H9 (cell line): ENCODE results near the gene HSD17B3. TPM values are rescaled to one million over a fixed set of nuclear protein-coding genes. Genes with fewer than 3 reads are reported as not detected.

ENCODE experiments used
- DNase-seq: peaks from one replicate; pipeline ENCODE4 v3.0.0-alpha.2; 2017
- H2AFZ ChIP-seq: one replicate; pipeline ENCODE4 v1.6.1; 2013; ENCODE audit warnings: mild to moderate bottlenecking, low read length, control low read depth, moderate library complexity
- H2AK5ac ChIP-seq: 2 replicates; pipeline ENCODE4 v1.6.1; 2013; ENCODE audit warnings: low read length, control low read depth, mixed read lengths; ENCODE audit not compliant: insufficient read length
- H2BK120ac ChIP-seq: one replicate; pipeline ENCODE4 v1.6.1; 2013; ENCODE audit warnings: low read depth, mild to moderate bottlenecking, low read length, control low read depth, inconsistent platforms; ENCODE audit not compliant: poor library complexity, severe bottlenecking
- H2BK12ac ChIP-seq: 2 replicates; pipeline ENCODE4 v1.6.1; 2013; ENCODE audit warnings: low read length, control low read depth, mixed read lengths, low read depth; ENCODE audit not compliant: insufficient read length
- H2BK15ac ChIP-seq: 2 replicates; pipeline ENCODE4 v1.6.1; 2013; ENCODE audit warnings: low read depth, low read length, control low read depth
- H2BK20ac ChIP-seq: one replicate; pipeline ENCODE4 v1.6.1; 2013; ENCODE audit warnings: low read depth, mild to moderate bottlenecking, low read length, control low read depth, inconsistent platforms; ENCODE audit not compliant: poor library complexity, severe bottlenecking
- H2BK5ac ChIP-seq: 2 replicates; pipeline ENCODE4 v1.6.1; 2013; ENCODE audit warnings: low read length, control low read depth, mixed read lengths; ENCODE audit not compliant: insufficient read length
- H3K14ac ChIP-seq: 2 replicates; pipeline ENCODE4 v1.6.1; 2013; ENCODE audit warnings: low read length, control low read depth; ENCODE audit not compliant: insufficient read depth
- H3K18ac ChIP-seq: 2 replicates; pipeline ENCODE4 v1.6.1; 2013; ENCODE audit warnings: low read depth, mild to moderate bottlenecking, mixed read lengths, low read length, control low read depth; ENCODE audit not compliant: insufficient read length
- H3K23ac ChIP-seq: 2 replicates; pipeline ENCODE4 v1.6.1; 2013; ENCODE audit warnings: low read length, control low read depth, mixed read lengths, low read depth; ENCODE audit not compliant: insufficient read length
- H3K23me2 ChIP-seq: 2 replicates; pipeline ENCODE4 v1.6.1; 2013; ENCODE audit warnings: low read depth, mild to moderate bottlenecking, mixed read lengths, low read length, control low read depth; ENCODE audit not compliant: insufficient read length, poor library complexity, severe bottlenecking
- H3K27ac ChIP-seq: 2 replicates; pipeline ENCODE4 v1.5.1; 2013; ENCODE audit warnings: low read length, control low read depth, mixed read lengths, low read depth; ENCODE audit not compliant: insufficient read length
- H3K27me3 ChIP-seq: 2 replicates; pipeline ENCODE4 v1.6.1; 2013; ENCODE audit warnings: low read length, control low read depth, inconsistent platforms; ENCODE audit not compliant: insufficient read depth
- H3K4ac ChIP-seq: 2 replicates; pipeline ENCODE4 v1.6.1; 2013; ENCODE audit warnings: low read depth, mild to moderate bottlenecking, control low read depth, inconsistent platforms, low read length, moderate library complexity
- H3K4me1 ChIP-seq: 2 replicates; pipeline ENCODE4 v1.6.1; 2013; ENCODE audit warnings: low read length, control low read depth, inconsistent platforms; ENCODE audit not compliant: insufficient read depth
- H3K4me2 ChIP-seq: 2 replicates; pipeline ENCODE4 v1.6.1; 2013; ENCODE audit warnings: low read length, control low read depth, mixed read lengths; ENCODE audit not compliant: insufficient read length, insufficient read depth
- H3K56ac ChIP-seq: 2 replicates; pipeline ENCODE4 v1.6.1; 2013; ENCODE audit warnings: low read depth, mild to moderate bottlenecking, mixed read lengths, low read length, control low read depth; ENCODE audit not compliant: insufficient read length
- H3K79me1 ChIP-seq: 2 replicates; pipeline ENCODE4 v1.6.1; 2013; ENCODE audit warnings: low read depth, mild to moderate bottlenecking, moderate library complexity, low read length, control low read depth, inconsistent platforms; ENCODE audit not compliant: insufficient read depth, poor library complexity, severe bottlenecking
- H3K79me2 ChIP-seq: 2 replicates; pipeline ENCODE4 v1.6.1; 2013; ENCODE audit warnings: low read length, control low read depth, inconsistent platforms; ENCODE audit not compliant: insufficient read depth
- H3K9ac ChIP-seq: 2 replicates; pipeline ENCODE4 v1.6.1; 2013; ENCODE audit warnings: low read length, control low read depth, mixed read lengths; ENCODE audit not compliant: insufficient read length; ENCODE audit errors: extremely low read depth
- H3K9me3 ChIP-seq: one replicate; pipeline ENCODE4 v1.6.1; 2013; ENCODE audit warnings: low read depth, low read length, inconsistent platforms; ENCODE audit not compliant: control insufficient read depth
- H3T11ph ChIP-seq: one replicate; pipeline ENCODE4 v1.6.1; 2013; ENCODE audit warnings: mild to moderate bottlenecking, low read length, control low read depth, inconsistent platforms
- H4K20me1 ChIP-seq: one replicate; pipeline ENCODE4 v1.6.1; 2013; ENCODE audit not compliant: control insufficient read depth, insufficient read length, insufficient read depth
- H4K5ac ChIP-seq: 2 replicates; pipeline ENCODE4 v1.6.1; 2013; ENCODE audit warnings: low read depth, mild to moderate bottlenecking, mixed read lengths, low read length, control low read depth; ENCODE audit not compliant: insufficient read length
- H4K8ac ChIP-seq: replicated peaks from 2 replicates; pipeline ENCODE4 v1.6.1; 2013; ENCODE audit warnings: low read length, control low read depth, mixed read lengths, low read depth; ENCODE audit not compliant: insufficient read length
- H4K91ac ChIP-seq: 2 replicates; pipeline ENCODE4 v1.6.1; 2013; ENCODE audit warnings: low read depth, mild to moderate bottlenecking, moderate library complexity, mixed read lengths, low read length, control low read depth; ENCODE audit not compliant: insufficient read length
- H3K27ac Mint-ChIP-seq, 3 experiments: 2 replicates in 2 of 3; 3 replicates in 1 of 3; pipeline ENCODE4 v1.8.0; 2020 to 2021; ENCODE audit warnings: mixed read lengths in 3 of 3, mild to moderate bottlenecking in 1 of 3, moderate library complexity in 1 of 3
- H3K27me3 Mint-ChIP-seq: 2 replicates; pipeline ENCODE4 v1.8.0; 2021; ENCODE audit warnings: low read depth, mild to moderate bottlenecking, moderate library complexity, mixed read lengths
- H3K36me3 Mint-ChIP-seq, 3 experiments: 2 replicates in 2 of 3; 3 replicates in 1 of 3; pipeline ENCODE4 v1.8.0; 2020 to 2021; ENCODE audit warnings: low read depth in 3 of 3, mixed read lengths in 3 of 3; ENCODE audit not compliant: insufficient read depth in 1 of 3
- H3K4me1 Mint-ChIP-seq, 2 experiments: 2 replicates each; pipeline ENCODE4 v1.8.0; 2020; ENCODE audit warnings: mixed read lengths in 2 of 2
- H3K4me3 Mint-ChIP-seq, 2 experiments: 2 replicates in 1 of 2; 3 replicates in 1 of 2; pipeline ENCODE4 v1.8.0; 2020 to 2021; ENCODE audit warnings: mild to moderate bottlenecking in 2 of 2, mixed read lengths in 2 of 2, moderate library complexity in 1 of 2
- H3K9me3 Mint-ChIP-seq, 2 experiments: 2 replicates in 1 of 2; 3 replicates in 1 of 2; pipeline ENCODE4 v1.8.0; 2020; ENCODE audit warnings: mild to moderate bottlenecking in 2 of 2, mixed read lengths in 2 of 2, moderate library complexity in 1 of 2
- CTCF ChIP-seq: fragments of 200-600 bp; sonication (generic); conservative IDR thresholded peaks from 3 replicates; pipeline ENCODE4 v1.8.0; 2021; ENCODE audit warnings: antibody characterized with exemption, mild to moderate bottlenecking
- whole genome bisulfite sequencing: extraction: QIAGEN DNeasy Blood & Tissue Kit; methylation state at CpG from one replicate; pipeline ENCODE4 v1.1.7; 2013; ENCODE audit warnings: missing lambda C conversion rate, low lambda C conversion rate, mixed read lengths; ENCODE audit not compliant: insufficient read length; ENCODE audit errors: extremely low coverage; 5-methylcytosine and 5-hydroxymethylcytosine counted together
- total RNA-seq: library from RNA; stranded (reverse); gene quantifications from 2 replicates; pipeline ENCODE4 v1.2.1, GENCODE V29; 2021

Gene HSD17B3
- total RNA-seq, 1 experiment from 2014 or later = not detected

- DNase-seq = peak; percentile 78
These were observed 115.4 kb downstream of the HSD17B3 start for GRCh38 chr9:96186591-96187011.

More at GRCh38 chr9:96186591-96187011, 115.4 kb downstream of the HSD17B3 start:
- H2BK15ac ChIP-seq = no peak overlapping the region
- H3K9ac ChIP-seq = no peak overlapping the region
- peak overlapping the region; percentile 2 for H3K4me2 ChIP-seq
- peak overlapping the region in 1 of 2 experiments; percentile 3; a peak in 1 of 5 replicates for H3K4me3 Mint-ChIP-seq
- no peak overlapping the region for H3K23ac ChIP-seq
- H2AFZ ChIP-seq = no peak overlapping the region
- no peak overlapping the region for H3K14ac ChIP-seq
- H3K4me1 ChIP-seq = peaks cover 4% of the 10 kb centered on the region; the same call in 1 of the 2 replicates
- WGBS = no CpG with 5 or more reads among the region's 18 CpGs
- H4K5ac ChIP-seq = no peak overlapping the region
- H2AK5ac ChIP-seq = no peak overlapping the region
- no peak overlapping the region for H2BK5ac ChIP-seq
- no peaks in the 10 kb centered on the region for H3K9me3 ChIP-seq
- H3K56ac ChIP-seq = no peak overlapping the region
- no peak overlapping the region for H4K91ac ChIP-seq
- no peak overlapping the region for H3K4ac ChIP-seq
- H3K27me3 Mint-ChIP-seq = peaks cover 34% of the 10 kb centered on the region
- peaks cover 29 to 31% of the 10 kb centered on the region in 2 experiments for H3K9me3 Mint-ChIP-seq
- no peak overlapping the region for H2BK120ac ChIP-seq
- H4K20me1 ChIP-seq = no peaks in the 10 kb centered on the region
- no peaks in the 10 kb centered on the region for H3K23me2 ChIP-seq
- no peak overlapping the region for H2BK20ac ChIP-seq
- H3K27ac ChIP-seq = no peak overlapping the region
- peaks cover 6 to 27% (median 6%) of the 10 kb centered on the region in 3 experiments; a peak in 6 of 7 replicates for H3K36me3 Mint-ChIP-seq
- no peak overlapping the region for H3T11ph ChIP-seq
- no peak for TF ChIP-seq CTCF
- peak overlapping the region in 2 of 3 experiments; percentile 52 to 55; a peak in 3 of 7 replicates for H3K27ac Mint-ChIP-seq
- H3K18ac ChIP-seq = no peak overlapping the region
- no peaks in the 10 kb centered on the region for H3K79me2 ChIP-seq
- H2BK12ac ChIP-seq = no peak overlapping the region
- no peak overlapping the region for H4K8ac ChIP-seq
- peaks cover 14 to 18% of the 10 kb centered on the region in 2 experiments for H3K4me1 Mint-ChIP-seq
- no peaks in the 10 kb centered on the region for H3K27me3 ChIP-seq
- no peaks in the 10 kb centered on the region for H3K79me1 ChIP-seq
